ENCODE results near the gene PYGM. TPM values are rescaled to one million over a fixed set of nuclear protein-coding genes. Genes with fewer than 3 reads are reported as not detected.

PYGM gene
- total RNA-seq, 1 experiment from 2014 or later = 1.7 TPM

DNA sequence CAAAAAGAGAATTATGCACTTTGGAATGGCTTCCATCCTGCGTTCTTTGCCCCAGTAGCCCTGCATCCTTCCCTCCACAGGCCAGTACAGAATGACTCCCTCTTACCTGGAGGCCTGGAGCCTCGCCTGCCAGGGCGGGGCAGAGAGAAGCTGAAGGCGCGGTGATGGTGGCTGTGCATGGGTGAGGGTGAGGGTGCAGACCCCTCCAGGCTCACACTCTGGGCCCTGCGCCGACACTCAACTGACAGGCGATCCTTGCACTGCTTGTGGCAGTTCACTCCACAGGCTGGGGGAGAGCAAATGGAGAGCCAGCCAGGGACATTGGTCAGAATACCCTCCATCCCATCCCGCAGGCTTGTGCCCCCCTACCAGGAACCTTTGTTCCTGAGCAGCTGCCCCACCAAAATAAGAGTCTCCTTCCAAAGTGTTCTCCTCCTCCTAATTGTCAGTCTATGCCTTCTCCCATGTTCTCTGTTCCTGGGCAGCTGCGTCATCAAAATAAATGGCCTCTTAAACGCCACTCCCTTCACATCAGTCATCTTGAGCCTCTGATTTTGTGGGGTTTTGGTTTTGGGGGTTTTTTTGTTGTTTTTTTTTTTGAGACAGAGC, 30.9 kb downstream of the PYGM start:
- POLR2A ChIA-PET = no interaction called here
- no peak for TF ChIP-seq FOSL1 (IDR thresholded peaks at IDR 0.05; ENCODE audit: low read depth)
- TF ChIP-seq SIN3A (IDR thresholded peaks at IDR 0.05; ENCODE audit: low read depth) = no peak
- TF ChIP-seq, protein P1, sequence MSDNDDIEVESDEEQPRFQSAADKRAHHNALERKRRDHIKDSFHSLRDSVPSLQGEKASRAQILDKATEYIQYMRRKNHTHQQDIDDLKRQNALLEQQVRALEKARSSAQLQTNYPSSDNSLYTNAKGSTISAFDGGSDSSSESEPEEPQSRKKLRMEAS (IDR thresholded peaks at IDR 0.05) = no peak
- no peak for TF ChIP-seq ELF1 (IDR thresholded peaks at IDR 0.05; ENCODE audit: borderline replicate concordance, low read depth)
- no peak for TF ChIP-seq CEBPB (IDR thresholded peaks at IDR 0.05; ENCODE audit: low read depth)

GRCh38 chr11:64726867-64727530, 32.8 kb downstream of the PYGM start:
- TF ChIP-seq, protein P2, sequence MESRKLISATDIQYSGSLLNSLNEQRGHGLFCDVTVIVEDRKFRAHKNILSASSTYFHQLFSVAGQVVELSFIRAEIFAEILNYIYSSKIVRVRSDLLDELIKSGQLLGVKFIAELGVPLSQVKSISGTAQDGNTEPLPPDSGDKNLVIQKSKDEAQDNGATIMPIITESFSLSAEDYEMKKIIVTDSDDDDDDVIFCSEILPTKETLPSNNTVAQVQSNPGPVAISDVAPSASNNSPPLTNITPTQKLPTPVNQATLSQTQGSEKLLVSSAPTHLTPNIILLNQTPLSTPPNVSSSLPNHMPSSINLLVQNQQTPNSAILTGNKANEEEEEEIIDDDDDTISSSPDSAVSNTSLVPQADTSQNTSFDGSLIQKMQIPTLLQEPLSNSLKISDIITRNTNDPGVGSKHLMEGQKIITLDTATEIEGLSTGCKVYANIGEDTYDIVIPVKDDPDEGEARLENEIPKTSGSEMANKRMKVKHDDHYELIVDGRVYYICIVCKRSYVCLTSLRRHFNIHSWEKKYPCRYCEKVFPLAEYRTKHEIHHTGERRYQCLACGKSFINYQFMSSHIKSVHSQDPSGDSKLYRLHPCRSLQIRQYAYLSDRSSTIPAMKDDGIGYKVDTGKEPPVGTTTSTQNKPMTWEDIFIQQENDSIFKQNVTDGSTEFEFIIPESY (IDR thresholded peaks at IDR 0.05; ENCODE audit: extremely low read depth, insufficient replicate concordance, low read length) = no peak
- TF ChIP-seq POLR2A (IDR thresholded peaks at IDR 0.05; ENCODE audit: borderline replicate concordance, extremely low read depth, insufficient read depth, insufficient read length) (no peak), JUND (IDR thresholded peaks at IDR 0.05) (no peak), ZFX (IDR thresholded peaks at IDR 0.05) (no peak), CBX3 (IDR thresholded peaks at IDR 0.05; ENCODE audit: low read depth) (no peak), POLR2AphosphoS5 (IDR thresholded peaks at IDR 0.05; ENCODE audit: low read depth, low read length) (no peak), ELF1 (IDR thresholded peaks at IDR 0.05; ENCODE audit: borderline replicate concordance, low read depth) (no peak), ZNF274 (IDR thresholded peaks at IDR 0.05; ENCODE audit: low read depth, low read length) (no peak), EZH2phosphoT487 (IDR thresholded peaks at IDR 0.05; ENCODE audit: borderline replicate concordance) (no peak), CTCF (IDR thresholded peaks at IDR 0.05 in 2 of 3, conservative IDR thresholded peaks at IDR 0.05 in 1 of 3; ENCODE audit: borderline replicate concordance in 1 of 3, insufficient read depth in 1 of 3, low read depth in 2 of 3, low read length in 2 of 3) (no peak), SIN3A (IDR thresholded peaks at IDR 0.05; ENCODE audit: low read depth) (no peak), CEBPB (IDR thresholded peaks at IDR 0.05; ENCODE audit: low read depth) (no peak), EGR1 (IDR thresholded peaks at IDR 0.05; ENCODE audit: low read depth) (no peak), SP1 (IDR thresholded peaks at IDR 0.05; ENCODE audit: low read depth) (no peak), RAD21 (IDR thresholded peaks at IDR 0.05; ENCODE audit: low read depth) (no peak)
- no peaks in the 10 kb centered on the region for H3K79me2 ChIP-seq (ENCODE audit: insufficient read depth, low read length)
- peaks cover 0 to 18% of the 10 kb centered on the region in 2 experiments; a peak in 2 of 4 replicates for H3K4me1 ChIP-seq (ENCODE audit: control insufficient read depth in 1 of 2, insufficient read depth in 2 of 2, low read length in 2 of 2)
- BruUV-seq (replicated peaks) = no TSS peak
- RAD21 ChIA-PET (ENCODE audit: low non-redundant PET in 1 of 2, low total read pairs in 2 of 2, uncharacterized antibody in 2 of 2, unreplicated experiment in 2 of 2) = no interaction called here
- no peak for ATAC-seq
- no peaks in the 10 kb centered on the region for H3K36me3 ChIP-seq (ENCODE audit: control insufficient read depth in 1 of 2, insufficient read depth in 2 of 2, low read length in 2 of 2)
- H3K27ac ChIP-seq (ENCODE audit: low read depth, low read length) = no peak overlapping the region
- no peak overlapping the region for H3K4me3 ChIP-seq (replicated peaks in 1 of 2; ENCODE audit: low read depth in 1 of 2, low read length in 2 of 2)
- no peaks in the 10 kb centered on the region for H4K20me1 ChIP-seq (ENCODE audit: insufficient read depth)
- intact Hi-C loops (cut with micrococcal nuclease) = no loop called here
- DNase-seq (ENCODE audit: low read depth, low spot score) = no peak
- no peak overlapping the region for H3K4me2 ChIP-seq (ENCODE audit: low read length)
- POLR2A ChIA-PET = interaction anchor here (0.7 kb wide), 1 partner anchor 385 kb away, joined by 3 read pairs; no protein-coding TSS in a partner anchor
- H3K9me3 ChIP-seq (ENCODE audit: control insufficient read depth in 1 of 2, insufficient read depth in 1 of 2, low read depth in 1 of 2, low read length in 2 of 2) = no peaks in the 10 kb centered on the region
- H3K9ac ChIP-seq (ENCODE audit: low read length) = no peak overlapping the region
- no peaks in the 10 kb centered on the region for H3K27me3 ChIP-seq (ENCODE audit: insufficient read depth, low read length)
- H3K9me2 ChIP-seq (ENCODE audit: insufficient read depth) = no peaks in the 10 kb centered on the region
- CTCF ChIA-PET = interaction anchor here (0.8 to 2.6 kb wide), 2 partner anchors 38 to 76 kb away, joined by 3 to 5 read pairs; no protein-coding TSS in a partner anchor
- no peak overlapping the region for H2AFZ ChIP-seq (ENCODE audit: low read depth, low read length, poor library complexity, severe bottlenecking)

More for the DNA sequence above, 30.9 kb downstream of the PYGM start:
- no peaks in the 10 kb centered on the region for H3K36me3 ChIP-seq (ENCODE audit: control insufficient read depth in 1 of 2, insufficient read depth in 2 of 2, low read length in 2 of 2)
- no peaks in the 10 kb centered on the region for H3K27me3 ChIP-seq (ENCODE audit: insufficient read depth, low read length)
- no peak for DNase-seq (ENCODE audit: low read depth, low spot score)
- ATAC-seq = no peak
- CTCF ChIA-PET = no interaction called here
- H3K9me2 ChIP-seq (ENCODE audit: insufficient read depth) = no peaks in the 10 kb centered on the region
- intact Hi-C loops (cut with micrococcal nuclease) = no loop called here
- no peak overlapping the region for H3K9ac ChIP-seq (ENCODE audit: low read length)
- no TSS peak for BruUV-seq (replicated peaks)
- peaks cover 0 to 10% of the 10 kb centered on the region in 2 experiments; a peak in 2 of 4 replicates for H3K4me1 ChIP-seq (ENCODE audit: control insufficient read depth in 1 of 2, insufficient read depth in 2 of 2, low read length in 2 of 2)
- no peaks in the 10 kb centered on the region for H3K9me3 ChIP-seq (ENCODE audit: control insufficient read depth in 1 of 2, insufficient read depth in 1 of 2, low read depth in 1 of 2, low read length in 2 of 2)
- RAD21 ChIA-PET (ENCODE audit: low non-redundant PET in 1 of 2, low total read pairs in 2 of 2, uncharacterized antibody in 2 of 2, unreplicated experiment in 2 of 2) = no interaction called here
- H3K4me2 ChIP-seq (ENCODE audit: low read length) = no peak overlapping the region
- H3K79me2 ChIP-seq (ENCODE audit: insufficient read depth, low read length) = no peaks in the 10 kb centered on the region
- H3K27ac ChIP-seq (ENCODE audit: low read depth, low read length) = no peak overlapping the region
- H4K20me1 ChIP-seq (ENCODE audit: insufficient read depth) = no peaks in the 10 kb centered on the region
- H2AFZ ChIP-seq (ENCODE audit: low read depth, low read length, poor library complexity, severe bottlenecking) = no peak overlapping the region
- H3K4me3 ChIP-seq (replicated peaks in 1 of 2; ENCODE audit: low read depth in 1 of 2, low read length in 2 of 2) = no peak overlapping the region

All from HCT116 (cell line).